Left cardiac atrium (tissue), 4 donors: ENCODE results near the gene ATG7. TPM values are rescaled to one million over a fixed set of nuclear protein-coding genes. Genes with fewer than 3 reads are reported as not detected.
"Not testable (repeated sequence)": the region's sequence is repeated elsewhere in the genome, so short reads cannot be mapped to it uniquely, and the experiment has no call there.

Source experiments
- ATAC-seq, 2 donors: fragments of 200-7000 bp; cut with Tn5 transposase; one replicate each; pipeline ENCODE4 v1.9.1; 2020; ENCODE audit warnings: mild to moderate bottlenecking in 2 of 2, moderate library complexity in 2 of 2
- DNase-seq: peaks from one replicate; pipeline ENCODE4 v3.0.0-alpha.2; 2020
- intact Hi-C, 2 donors: fragments of 100-400 bp; cut with DNase I; formaldehyde crosslinking; loops; one replicate each; pipeline versions ENCODE4 v1.14.1 to v1.15.1; 2022 to 2023
- total RNA-seq, 2 donors: library from RNA; stranded (reverse); fragmentation: NEBNext Ultra II Directional; extraction: Animal tissue kit (Norgen Biotek cat#: 25700); gene quantifications; one replicate each; pipeline ENCODE4 v1.2.1, GENCODE V29; 2021
- donor health status: DM: no; HTN: yes; CAD: no.
- donor health status: DM: no; HTN: yes; CAD: no; lungs with severe emphysema.
- donor health status: DM: yes; HTN: yes; CAD: no.
- donor health status: Dilated cardiomyopathy.

The ATG7 gene
- total RNA-seq, 2 donors from 2014 or later: 21.7 to 22.8 TPM

DNA sequence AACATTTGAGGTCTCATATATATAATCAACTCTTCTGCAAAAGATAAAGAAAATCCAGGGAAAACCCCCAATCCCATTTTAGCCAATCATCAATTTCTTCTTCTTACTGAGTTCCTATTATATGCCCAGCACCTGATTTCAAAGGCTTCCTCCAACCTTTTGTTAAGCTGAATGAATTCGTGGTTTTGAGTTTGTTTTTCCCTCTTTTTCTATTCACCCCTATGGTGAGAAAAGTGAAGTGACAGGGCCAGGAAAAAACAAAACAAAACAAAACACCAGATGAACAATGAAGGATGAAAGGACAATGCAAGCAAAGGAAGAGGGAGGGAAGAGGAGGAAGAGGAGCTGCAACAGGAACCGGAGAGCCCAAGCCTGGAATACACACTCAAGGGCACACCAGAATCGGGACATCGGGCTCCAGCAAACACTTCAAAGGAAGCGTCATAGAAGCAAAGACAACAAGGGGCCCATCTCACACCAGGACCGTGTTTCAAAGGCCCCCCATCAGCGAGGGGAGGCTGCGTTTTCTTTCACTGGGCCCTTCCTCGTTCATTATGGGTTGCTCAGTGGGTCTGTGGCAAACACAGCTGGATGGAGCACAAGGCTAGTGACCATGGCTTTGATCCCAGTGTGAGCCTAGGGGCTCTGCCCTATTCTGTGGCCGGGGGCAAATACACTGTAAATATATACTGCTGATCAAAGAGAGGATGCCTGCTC lies 321.3 kb downstream of the ATG7 start:
- intact Hi-C loops: no loop called here
- ATAC-seq (no peak), DNase-seq (no peak)

DNA sequence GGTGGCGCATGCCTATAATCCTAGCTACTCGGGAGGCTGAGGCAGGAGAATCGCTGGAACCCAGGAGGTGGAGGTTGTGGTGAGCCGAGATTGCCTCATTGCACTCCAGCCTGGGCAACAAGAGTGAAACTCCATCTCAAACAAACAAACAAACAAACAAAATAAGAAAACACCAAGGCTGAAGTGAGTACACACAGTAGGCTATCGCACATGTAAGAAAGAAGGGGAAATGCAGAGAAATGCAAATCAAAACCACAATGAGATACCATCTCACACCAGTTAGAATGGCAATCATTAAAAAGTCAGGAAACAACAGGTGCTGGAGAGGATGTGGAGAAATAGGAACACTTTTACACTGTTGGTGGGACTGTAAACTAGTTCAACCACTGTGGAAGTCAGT lies 322.8 kb downstream of the ATG7 start:
- ATAC-seq, DNase-seq, intact Hi-C loops: not testable (repeated sequence)

DNA sequence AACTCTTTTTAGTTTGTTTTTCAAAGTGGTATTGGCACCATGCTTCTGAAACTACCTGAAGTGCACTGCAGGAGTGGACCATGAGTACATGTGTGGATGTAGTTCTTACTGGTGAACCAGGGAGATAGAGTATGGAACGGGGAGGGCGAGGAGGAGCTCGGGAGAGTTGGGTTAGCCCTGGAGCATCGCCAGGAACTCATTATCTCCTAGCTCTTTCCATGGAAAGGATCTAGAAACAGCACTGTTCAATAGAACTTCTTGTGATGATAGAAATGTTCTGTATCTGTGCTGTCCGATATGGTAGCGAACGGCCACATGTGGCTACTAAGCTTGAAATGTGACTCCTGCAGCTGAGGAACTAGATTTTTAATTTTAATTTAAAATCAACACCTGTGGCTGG lies 324.2 kb downstream of the ATG7 start:
- intact Hi-C loops: no loop called here
- ATAC-seq: no peak
- peak; percentile 49 for DNase-seq

DNA sequence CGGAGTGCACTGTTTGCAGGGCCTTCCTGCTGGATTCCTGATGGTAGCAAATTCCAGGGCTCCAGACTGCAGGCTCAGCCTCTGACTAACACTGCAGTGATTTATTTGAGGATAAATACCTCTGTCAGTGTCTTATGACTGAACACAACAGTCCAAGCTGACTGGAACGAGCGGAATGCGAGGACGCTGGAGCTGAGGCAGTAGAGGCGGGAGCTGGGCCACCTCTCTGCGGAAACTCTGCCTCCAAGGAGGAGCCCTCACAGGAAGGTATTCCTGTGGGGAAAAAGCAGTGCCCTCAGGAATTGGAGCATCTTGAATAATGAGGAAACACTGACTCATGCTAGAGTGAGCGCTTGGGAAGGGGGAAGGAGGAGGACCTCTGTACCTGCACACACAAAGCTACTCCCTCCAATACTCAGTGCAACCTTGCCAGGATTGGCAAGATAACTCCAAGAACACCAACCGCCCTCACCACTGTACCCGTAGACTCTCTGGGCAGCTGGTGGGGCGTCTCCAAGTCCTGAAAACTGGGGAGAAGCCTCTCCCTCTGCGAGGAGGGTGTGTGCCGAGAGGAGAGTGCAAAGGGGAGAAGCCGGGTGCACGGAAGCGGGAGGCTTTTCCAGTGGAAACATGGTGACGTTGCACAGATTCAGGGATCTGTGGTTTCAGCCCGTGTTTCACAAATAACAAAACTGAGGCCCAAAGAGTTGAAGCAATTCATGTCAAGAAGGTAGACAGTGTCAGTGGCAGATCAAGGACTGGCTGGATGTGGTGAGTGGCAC lies 328.5 kb downstream of the ATG7 start:
- intact Hi-C loops: loop anchor here in 1 of 2 donors (5.0 kb wide), 1 partner anchor 42 kb away; the partner anchor contains the start of gene VGLL4
- ATAC-seq (peak; percentile 88 to 93), DNase-seq (peak; percentile 80)

DNA sequence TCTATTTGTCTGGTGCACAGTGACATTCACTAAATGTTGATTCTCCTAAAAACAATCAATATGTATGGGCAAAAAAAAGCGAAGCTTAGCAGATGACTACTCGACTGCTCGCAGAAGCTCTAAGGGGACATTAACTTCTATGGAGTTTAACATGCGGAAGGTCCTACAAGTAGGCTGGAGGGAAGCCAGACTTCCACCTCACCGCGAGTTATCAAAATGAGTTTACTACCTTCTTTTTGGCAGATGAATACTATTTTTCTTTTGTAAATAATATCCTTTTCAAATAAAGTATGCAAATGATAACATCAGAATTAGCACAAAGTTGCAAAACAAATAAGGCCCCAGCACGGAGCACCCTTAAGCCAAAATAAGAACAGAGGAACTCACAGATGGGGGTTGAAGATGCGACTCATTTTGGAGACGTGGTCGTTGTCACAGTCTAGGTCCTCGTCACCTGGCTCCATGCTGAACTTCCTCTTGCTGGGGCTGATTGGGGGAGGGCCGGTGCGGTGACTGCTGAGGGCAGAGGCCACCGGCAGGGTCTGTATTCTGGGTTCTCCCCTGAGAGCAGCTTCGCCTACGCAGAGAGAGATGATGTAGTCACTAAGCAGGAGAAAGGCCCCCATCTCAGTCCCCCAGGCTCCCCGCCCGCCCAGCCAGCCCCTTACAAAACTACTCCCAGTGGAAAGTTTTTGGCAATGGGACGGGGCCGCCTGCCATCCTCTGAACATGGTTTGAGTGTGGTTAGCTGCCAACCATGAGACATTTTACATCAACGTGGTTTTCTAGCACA lies 329.4 kb downstream of the ATG7 start:
- ATAC-seq (peak; percentile 9 to 64), DNase-seq (peak; percentile 72)
- intact Hi-C loops: loop anchor here in 1 of 2 donors (5.0 kb wide), 1 partner anchor 41 kb away; the partner anchor contains the start of gene VGLL4

DNA sequence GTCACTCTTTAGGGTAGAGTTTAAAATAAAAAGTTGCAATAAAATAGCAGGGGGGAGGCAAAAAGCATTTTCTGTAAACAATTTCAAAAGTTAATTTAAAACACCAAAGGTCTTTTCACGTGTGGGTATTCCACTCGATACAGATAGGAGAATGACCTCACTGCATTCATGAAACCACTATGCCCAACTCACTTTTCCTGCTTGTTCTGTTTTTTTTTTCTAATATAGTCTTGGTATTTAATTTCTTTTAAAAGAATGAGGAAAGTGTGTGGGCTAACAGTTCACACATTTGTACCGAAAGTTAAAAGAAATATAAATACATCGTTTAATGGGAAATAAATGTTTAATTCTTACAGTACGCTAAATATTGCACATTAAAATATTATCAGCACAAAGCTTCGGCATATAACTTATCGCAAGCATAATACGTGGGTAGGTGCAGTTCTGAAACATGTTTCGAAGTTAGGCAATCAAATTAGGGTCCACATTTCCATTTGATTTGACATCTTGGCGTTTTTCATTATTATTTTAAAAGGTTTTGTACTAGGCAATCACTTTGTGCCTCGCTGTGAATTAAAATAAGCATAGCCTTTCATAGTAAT lies 330.1 kb downstream of the ATG7 start:
- DNase-seq: no peak
- intact Hi-C loops: loop anchor here in 1 of 2 donors (5.0 kb wide), 1 partner anchor 40 kb away; the partner anchor contains the start of gene VGLL4
- no peak for ATAC-seq

DNA sequence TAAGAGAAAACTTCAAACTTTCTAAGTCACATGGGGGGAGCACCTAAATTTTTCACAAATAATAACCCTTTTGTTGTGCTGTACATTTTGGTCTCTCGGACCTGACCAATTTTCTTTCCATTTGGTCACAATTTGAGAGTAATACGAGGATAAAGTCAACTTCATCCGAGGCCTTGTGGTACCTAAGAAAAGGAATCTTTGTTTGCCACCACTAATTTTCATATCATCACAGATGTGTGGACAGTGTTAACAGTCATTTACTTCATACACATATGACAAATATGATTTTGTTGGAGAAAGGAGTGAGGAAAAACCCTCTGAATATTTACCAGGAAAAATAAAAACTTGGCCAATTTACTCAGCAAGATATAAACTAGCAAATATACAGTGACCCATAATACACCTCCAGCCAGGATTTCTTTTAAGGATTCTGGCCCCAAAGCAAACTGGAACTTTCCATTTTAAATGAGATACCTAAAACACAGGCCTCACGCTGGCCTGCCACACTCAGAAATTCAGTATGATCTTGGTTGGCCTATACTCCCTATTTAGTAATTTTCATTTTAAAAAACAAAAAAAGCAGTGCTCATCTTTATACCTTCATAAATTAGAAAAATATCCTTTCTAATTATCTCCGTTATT lies 330.8 kb downstream of the ATG7 start:
- intact Hi-C loops: loop anchor here in 1 of 2 donors (5.0 kb wide), 1 partner anchor 39 kb away; the partner anchor contains the start of gene VGLL4
- ATAC-seq (no peak), DNase-seq (no peak)

DNA sequence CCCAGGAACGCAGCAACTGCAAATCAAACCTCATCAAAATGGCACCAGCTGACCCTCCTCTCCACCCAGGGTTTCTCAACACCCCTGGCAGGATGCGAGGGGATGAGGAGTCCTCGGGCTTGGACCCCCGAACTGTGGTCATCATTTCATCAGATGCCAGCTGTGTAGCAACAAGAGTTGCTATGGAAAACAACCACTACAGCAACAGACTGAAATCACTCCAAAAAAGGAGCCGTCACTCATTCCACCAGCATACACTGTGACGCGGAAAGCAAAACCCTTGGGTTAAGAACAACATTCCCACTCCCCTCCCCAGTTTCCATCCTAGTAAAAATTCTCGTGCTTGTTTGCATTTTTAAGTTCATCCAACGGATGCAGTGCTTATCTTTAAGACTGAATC lies 331.4 kb downstream of the ATG7 start:
- DNase-seq: peak; percentile 68
- ATAC-seq: peak; percentile 38 to 45
- intact Hi-C loops: loop anchor here in 1 of 2 donors (5.0 kb wide), 1 partner anchor 39 kb away; the partner anchor contains the start of gene VGLL4

DNA sequence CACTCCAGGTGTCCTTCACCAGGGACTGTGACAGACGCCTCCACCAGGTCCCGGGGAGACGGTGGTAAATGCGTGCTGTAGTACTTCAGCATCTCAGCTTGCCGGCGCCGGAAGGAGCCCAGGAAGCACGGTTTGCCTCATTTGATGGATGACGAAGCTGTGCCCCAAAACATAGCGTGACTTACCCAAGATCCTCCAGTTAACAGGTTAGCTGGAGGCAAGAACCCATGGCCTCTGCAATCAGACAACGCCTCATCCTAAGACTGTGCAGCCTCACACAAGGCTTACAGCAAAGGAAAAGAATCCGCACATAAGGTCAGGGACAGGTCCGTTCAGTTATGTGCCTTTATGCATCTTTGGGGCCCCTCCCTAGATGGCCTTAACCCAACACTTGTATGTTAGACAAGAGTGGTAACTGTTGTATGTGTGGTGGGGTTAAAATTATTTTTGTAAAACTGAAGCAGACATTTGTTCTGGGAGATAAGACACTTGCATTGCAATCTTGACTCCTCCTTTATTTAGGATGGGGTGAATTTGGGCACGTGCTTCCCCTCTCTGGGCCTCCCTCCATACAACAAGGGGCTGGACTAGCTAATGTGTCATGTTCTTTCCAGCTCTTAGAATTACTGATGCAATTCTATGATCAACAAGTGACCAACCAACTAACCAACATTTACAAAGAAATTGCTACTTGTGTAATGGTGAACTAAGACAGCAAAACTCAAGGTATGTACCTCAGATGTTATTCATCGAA lies 332.1 kb downstream of the ATG7 start:
- ATAC-seq: no peak
- intact Hi-C loops: loop anchor here in 1 of 2 donors (5.0 kb wide), 1 partner anchor 38 kb away; the partner anchor contains the start of gene VGLL4

DNA sequence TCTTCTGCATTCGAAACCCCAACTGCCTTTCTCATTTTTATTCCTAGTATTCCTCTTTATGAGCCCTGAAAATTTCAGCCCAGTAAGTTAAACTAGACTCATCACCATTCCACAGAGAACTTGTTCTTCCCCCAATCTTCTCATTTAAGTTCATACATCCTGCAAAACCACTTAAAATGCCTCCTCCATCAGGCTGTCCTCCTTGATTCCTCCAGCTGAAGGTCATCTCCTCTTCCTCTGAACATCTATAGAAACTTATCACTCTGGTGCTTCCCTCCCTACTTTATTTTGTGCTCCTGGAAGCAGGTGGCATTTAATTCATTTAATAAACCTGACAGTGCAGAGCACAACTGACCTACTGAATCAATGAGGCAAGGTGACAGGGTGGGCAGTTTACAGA lies 333.2 kb downstream of the ATG7 start:
- ATAC-seq (no peak), DNase-seq (no peak)
- intact Hi-C loops: no loop called here

More for the DNA sequence above, 332.1 kb downstream of the ATG7 start:
- DNase-seq: no peak

DNA sequence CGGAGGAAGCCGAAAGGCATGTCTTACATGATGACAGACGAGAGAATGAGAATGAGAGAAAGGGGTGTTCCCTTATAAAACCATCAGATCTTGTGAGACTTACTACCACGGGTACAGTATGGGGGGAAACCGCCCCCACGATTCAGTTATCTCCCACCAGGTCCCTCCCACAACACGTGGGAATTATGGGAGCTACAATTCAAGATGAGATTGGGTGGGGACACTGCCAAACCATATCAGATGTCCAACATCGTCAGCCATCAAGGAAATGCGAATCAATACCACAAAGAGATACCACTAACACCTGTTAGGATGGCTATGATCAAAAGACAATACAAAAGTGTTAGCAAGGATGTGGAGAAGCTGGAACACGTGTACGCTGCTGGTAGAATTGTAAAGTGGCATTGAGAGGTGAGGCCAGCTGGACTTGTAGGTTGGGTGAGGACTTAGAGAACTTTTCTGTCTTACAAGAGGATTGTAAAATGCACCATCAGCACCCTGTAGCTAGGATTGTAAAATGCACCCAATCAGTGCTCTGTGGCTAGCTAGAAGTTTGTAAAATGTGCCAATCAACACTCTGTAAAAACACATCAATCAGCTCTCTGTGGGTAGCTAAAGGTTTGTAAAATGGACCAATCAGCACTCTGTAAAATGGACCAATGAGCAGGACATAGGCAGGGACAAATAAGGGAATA lies 334.0 kb downstream of the ATG7 start:
- no peak for DNase-seq
- no peak for ATAC-seq
- intact Hi-C loops: no loop called here

DNA sequence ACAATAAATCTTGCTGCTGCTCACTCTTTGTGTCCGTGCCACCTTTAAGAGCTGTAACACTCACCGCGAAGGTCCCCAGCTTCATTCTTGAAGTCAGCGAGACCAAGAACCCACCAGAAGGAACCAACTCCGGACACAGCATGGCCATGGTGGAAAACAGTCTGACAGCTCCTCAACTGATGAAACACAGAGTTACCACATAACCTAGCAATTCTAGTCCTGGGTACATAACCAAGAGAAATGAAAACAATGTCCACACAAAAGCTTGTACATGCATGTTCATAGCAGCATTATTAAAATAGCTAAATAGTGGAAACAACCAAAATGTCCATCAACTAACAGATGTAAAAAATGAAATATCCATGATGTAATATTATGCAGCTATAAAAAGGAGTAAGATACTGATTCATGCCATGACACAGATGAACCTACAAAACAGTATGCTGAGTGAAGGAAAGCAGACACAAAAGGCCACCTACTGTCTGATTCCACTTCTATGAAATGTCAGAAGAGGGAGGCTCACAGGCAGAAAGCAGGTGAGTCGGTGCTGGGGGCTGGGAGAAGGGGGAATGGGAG lies 334.8 kb downstream of the ATG7 start:
- intact Hi-C loops: no loop called here
- no peak for ATAC-seq
- no peak for DNase-seq

Other genes with a start within 250 kb of the ATG7 start
- 1 to 10 TPM; 3.0 to 3.5 TPM for gene HRH1, start 117.9 kb upstream of the ATG7 start, total RNA-seq